ENCODE results near the gene CDIPT. TPM values are rescaled to one million over a fixed set of nuclear protein-coding genes. Genes with fewer than 3 reads are reported as not detected.
A peak's percentile ranks its signal among the peaks of the same experiment; 100 is the strongest.

CDIPT gene
- total and polyA plus RNA-seq, 10 of the 15 experiments (the other 5 are each of a cell fraction or from before 2014, with no cell fraction given): 0.87 to 36.4 (median 27.1) TPM

- FAIRE-seq: no peak
- TF ChIP-seq CREM (IDR thresholded peaks at IDR 0.05; ENCODE audit: low read depth) (no peak), NFYA (IDR thresholded peaks at IDR 0.05; ENCODE audit: borderline replicate concordance, low read depth, low read length) (no peak), IRF4 (IDR thresholded peaks at IDR 0.05; ENCODE audit: low read depth, low read length) (no peak), MYB (IDR thresholded peaks at IDR 0.05; ENCODE audit: borderline replicate concordance, low read depth, low read length) (no peak), TBL1XR1 (IDR thresholded peaks at IDR 0.05; ENCODE audit: low read depth, low read length) (no peak), NBN (IDR thresholded peaks at IDR 0.05) (no peak), ZNF274 (IDR thresholded peaks at IDR 0.05; ENCODE audit: insufficient read depth, insufficient read length) (no peak), CBX3 (IDR thresholded peaks at IDR 0.05; ENCODE audit: borderline replicate concordance, low read depth) (no peak), ETV6 (conservative IDR thresholded peaks at IDR 0.05 in 1 of 2, IDR thresholded peaks at IDR 0.05 in 1 of 2; ENCODE audit: borderline replicate concordance in 1 of 2, low read depth in 1 of 2) (no peak), STAT3 (IDR thresholded peaks at IDR 0.05; ENCODE audit: low read depth, low read length) (no peak), GABPA (IDR thresholded peaks at IDR 0.05; ENCODE audit: low read depth) (no peak), MEF2B (IDR thresholded peaks at IDR 0.05; ENCODE audit: partially characterized antibody, poor library complexity, severe bottlenecking) (no peak), ZNF622 (IDR thresholded peaks at IDR 0.05) (no peak), ZNF687 (IDR thresholded peaks at IDR 0.05) (no peak), PML (IDR thresholded peaks at IDR 0.05; ENCODE audit: low read length) (no peak), SMAD1 (IDR thresholded peaks at IDR 0.05; ENCODE audit: low read depth, partially characterized antibody) (no peak), JUND (IDR thresholded peaks at IDR 0.05; ENCODE audit: low read depth, low read length) (no peak), ASH2L (IDR thresholded peaks at IDR 0.05; ENCODE audit: borderline replicate concordance, low read depth) (no peak)
- ChIA-PET SMC1A (ENCODE audit: uncharacterized antibody, unreplicated experiment) (interaction anchor here (0.7 to 7.8 kb wide), 9 partner anchors 10 to 138 kb away, joined by 3 to 48 read pairs (median 3); no protein-coding TSS in a partner anchor), CTCF (interaction anchor here (0.5 to 8.3 kb wide), 8 partner anchors 10 to 156 kb away, joined by 3 to 99 read pairs (median 5); partner anchors contain the start of genes KIF22 and TAOK2), POLR2A (interaction anchor here (0.5 to 5.5 kb wide), 8 partner anchors 8 to 220 kb away, joined by 3 to 40 read pairs (median 3); partner anchors contain the start of gene MAZ), RAD21 (ENCODE audit: unreplicated experiment) (interaction anchor here (1.0 to 7.9 kb wide), 2 partner anchors 11 to 30 kb away, joined by 6 to 51 read pairs; no protein-coding TSS in a partner anchor)
- peaks cover 0 to 2% of the 10 kb centered on the region in 2 experiments; a peak in 1 of 4 replicates for H3K36me3 ChIP-seq (ENCODE audit: control insufficient read depth in 2 of 2, insufficient read depth in 2 of 2, low read length in 1 of 2)
- H3K9me3 ChIP-seq (replicated peaks; ENCODE audit: control insufficient read depth, insufficient read depth, low read length): no peaks in the 10 kb centered on the region
- no peak for DNase-seq (ENCODE audit: low read depth, low spot score)
- no peak for ATAC-seq
- no peaks in the 10 kb centered on the region for H3K27me3 ChIP-seq (replicated peaks in 1 of 2; ENCODE audit: control insufficient read depth in 2 of 2, insufficient read depth in 2 of 2, low read length in 1 of 2)
- H4K20me1 ChIP-seq (ENCODE audit: control insufficient read depth, insufficient read depth): no peaks in the 10 kb centered on the region
- intact Hi-C loops (cut with micrococcal nuclease; ENCODE audit: unreplicated experiment) (loop anchor here (5.0 kb wide), 1 partner anchor 204 kb away; the partner anchor contains the start of gene C16orf92), in situ Hi-C loops (cut with MboI) (loop anchor here (5.0 kb wide), 1 partner anchor 216 kb away; no protein-coding TSS in a partner anchor)
- H3K27ac ChIP-seq (ENCODE audit: control insufficient read depth, insufficient read depth): no peak overlapping the region
- H3K4me2 ChIP-seq (ENCODE audit: control insufficient read depth, insufficient read depth): peak overlapping the region; percentile 89; the same call in 1 of the 2 replicates
- no peak overlapping the region for H2AFZ ChIP-seq (ENCODE audit: control insufficient read depth, low read depth, low read length)
- peaks cover 17% of the 10 kb centered on the region for H3K4me1 ChIP-seq (ENCODE audit: control insufficient read depth, insufficient read depth, low read length)
- no TSS peak for BruUV-seq (replicated peaks)
- 0 out of 2 replicates have a peak overlapping the region, but pooled peaks have one; percentile 99 for H3K4me3 ChIP-seq
- peaks cover 46% of the 10 kb centered on the region for H3K79me2 ChIP-seq (ENCODE audit: control insufficient read depth, insufficient read depth, low read length)
- 100% methylated on average over 4 of the region's 4 CpGs for WGBS (ENCODE audit: insufficient coverage, insufficient replicate concordance, low lambda C conversion rate, missing lambda C conversion rate)
- no peak overlapping the region for H3K9ac ChIP-seq (ENCODE audit: control insufficient read depth, insufficient read depth, low read length)
These were observed 44.9 kb downstream of the CDIPT start for GRCh38 chr16:29818082-29818481.
